CD4-positive, alpha-beta T cell treated with Interleukin-1 beta for 1 hour (primary cell): ENCODE measurements around the gene CCL24.
"Not testable (repeated sequence)": the region's sequence is repeated elsewhere in the genome, so short reads cannot be mapped to it uniquely, and the experiment has no call there.

Experiments
- DNase-seq, 2 donors: peaks; one replicate each; pipeline ENCODE4 v3.0.0-alpha.2; 2020 to 2022

The CCL24 gene

GRCh38 chr7:75813781-75814236, at the start of gene CCL24:
TSS of gene CCL24 (minus strand) at chr7:75813806. CDS start at chr7:75813715, 91 bp downstream.
- no peak for DNase-seq

GRCh38 chr7:75861636-75862035, 48.0 kb upstream of the CCL24 start:
- peak in 1 of 2 donors; percentile 52 for DNase-seq

GRCh38 chr7:75858410-75858809, 44.8 kb upstream of the CCL24 start:
- DNase-seq = no peak

- peak in 1 of 2 donors; percentile 45 for DNase-seq
Observed at GRCh38 chr7:75856536-75856935, 42.9 kb upstream of the CCL24 start.

- DNase-seq = not testable (repeated sequence)
Observed at GRCh38 chr7:75854813-75855345, 41.3 kb upstream of the CCL24 start.

- DNase-seq = no peak
Observed at GRCh38 chr7:75854233-75854632, 40.6 kb upstream of the CCL24 start.

- no peak for DNase-seq
Observed at GRCh38 chr7:75850235-75850634, 36.6 kb upstream of the CCL24 start.

- no peak for DNase-seq
Observed at GRCh38 chr7:75849573-75849972, 36.0 kb upstream of the CCL24 start.

GRCh38 chr7:75847707-75848106, 34.1 kb upstream of the CCL24 start:
- peak in 1 of 2 donors; percentile 25 for DNase-seq

GRCh38 chr7:75845132-75845531, 31.5 kb upstream of the CCL24 start:
- DNase-seq = not testable (repeated sequence)

GRCh38 chr7:75844158-75844557, 30.6 kb upstream of the CCL24 start:
- no peak for DNase-seq

GRCh38 chr7:75843613-75844116, 30.1 kb upstream of the CCL24 start:
- DNase-seq = no peak

GRCh38 chr7:75842836-75843446, 29.3 kb upstream of the CCL24 start:
- peak in 1 of 2 donors; percentile 53 for DNase-seq

GRCh38 chr7:75840029-75840428, 26.4 kb upstream of the CCL24 start:
- DNase-seq = no peak

GRCh38 chr7:75838281-75838930, 24.8 kb upstream of the CCL24 start:
- not testable (repeated sequence) for DNase-seq

GRCh38 chr7:75836798-75837197, 23.2 kb upstream of the CCL24 start:
- DNase-seq = no peak

- DNase-seq = no peak
Observed at GRCh38 chr7:75835688-75836285, 22.2 kb upstream of the CCL24 start.

- not testable (repeated sequence) for DNase-seq
Observed at GRCh38 chr7:75833662-75834061, 20.1 kb upstream of the CCL24 start.

GRCh38 chr7:75830978-75831377, 17.4 kb upstream of the CCL24 start:
- no peak for DNase-seq

- DNase-seq = not testable (repeated sequence)
Observed at GRCh38 chr7:75829656-75830055, 16.1 kb upstream of the CCL24 start.

GRCh38 chr7:75823198-75823910, 9.7 kb upstream of the CCL24 start:
- no peak for DNase-seq

- no peak for DNase-seq
Observed at GRCh38 chr7:75820688-75821087, 7.1 kb upstream of the CCL24 start.

GRCh38 chr7:75819711-75820110, 6.1 kb upstream of the CCL24 start:
- DNase-seq = peak in 1 of 2 donors; percentile 18
